Stimulated activated CD4-positive, alpha-beta T cell treated with anti-CD3 and anti-CD28 coated beads, Interleukin-15, amount 100 ng/mL, for 48 hours (primary cell): ENCODE data around the gene IKZF2.

Experiments
- DNase-seq, 2 donors: peaks; one replicate each; pipeline ENCODE4 v3.0.0-alpha.2; 2020; ENCODE audit warnings: low read depth in 2 of 2

The IKZF2 gene

DNA sequence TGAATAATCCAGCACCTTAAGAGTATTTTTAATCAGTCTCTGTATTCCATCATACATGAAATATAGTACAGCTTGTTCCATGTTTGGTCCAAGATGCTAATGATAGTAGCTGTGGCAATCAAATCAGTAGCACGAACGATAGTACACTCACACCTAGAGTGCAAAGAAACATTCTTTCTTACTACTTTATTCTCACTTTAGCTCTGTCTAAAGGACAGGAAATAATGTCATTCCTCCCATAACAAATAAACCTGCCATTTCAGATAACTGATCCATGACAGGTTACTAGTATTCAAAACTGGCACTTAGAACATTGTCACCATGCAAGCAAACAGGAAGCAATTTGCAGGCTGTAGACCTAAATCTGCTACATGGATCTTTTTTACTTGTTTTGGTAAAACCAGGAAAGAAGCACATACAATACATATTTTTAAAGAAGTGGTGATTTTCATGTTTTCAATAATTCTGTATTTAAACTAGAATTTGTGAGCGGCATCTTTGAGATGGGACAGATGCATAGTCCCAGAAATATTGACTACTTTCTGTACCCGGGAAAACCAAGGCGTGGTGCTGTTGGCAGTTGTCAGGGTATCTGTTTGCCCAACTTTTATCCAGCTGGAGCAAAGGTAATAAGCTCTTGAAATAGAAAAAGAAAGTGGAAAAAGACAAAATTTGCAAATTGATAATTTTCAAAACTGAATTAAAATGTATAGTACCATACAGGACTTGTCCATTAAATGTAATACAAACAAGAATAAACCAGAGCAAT lies 49.5 kb downstream of the IKZF2 start:
- no peak for DNase-seq

DNA sequence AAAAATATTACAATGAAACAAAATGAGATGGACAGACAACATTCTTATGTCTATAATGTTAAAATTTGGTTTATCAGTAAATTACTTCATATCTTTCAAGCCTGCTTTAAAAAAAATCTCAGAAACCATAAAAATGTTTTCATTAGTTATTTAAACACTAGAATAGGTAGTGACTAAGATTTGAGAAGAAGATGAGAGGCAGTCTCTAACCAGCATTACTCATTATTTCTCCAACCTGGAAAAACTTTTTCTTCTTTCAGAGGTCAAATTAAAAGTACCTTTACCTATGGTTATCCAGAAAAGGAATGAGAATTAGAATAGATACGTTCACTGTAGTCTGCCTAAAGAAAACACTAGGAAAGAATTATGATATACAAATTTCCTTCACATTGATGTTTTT lies 50.3 kb downstream of the IKZF2 start:
- DNase-seq, result no peak

DNA sequence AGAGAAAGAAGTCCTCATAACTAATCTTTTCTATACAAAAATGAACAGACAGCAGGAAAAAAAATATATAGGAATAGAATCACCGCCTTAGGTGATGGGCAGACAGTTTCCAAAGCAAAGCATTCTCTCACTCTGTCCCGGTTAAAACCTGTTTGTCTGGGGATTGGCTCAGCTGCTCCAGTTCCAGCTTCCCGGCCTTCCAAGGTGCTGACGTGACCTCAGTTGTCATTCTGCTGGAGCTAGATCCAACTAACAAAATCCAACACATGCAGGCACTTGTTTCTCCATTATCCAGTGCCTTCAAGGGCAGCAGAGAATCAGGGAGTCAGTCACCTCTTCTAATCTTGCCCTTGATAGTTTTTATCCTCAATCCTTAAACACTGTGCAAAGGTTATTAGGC lies 52.8 kb downstream of the IKZF2 start:
- DNase-seq, result no peak

DNA sequence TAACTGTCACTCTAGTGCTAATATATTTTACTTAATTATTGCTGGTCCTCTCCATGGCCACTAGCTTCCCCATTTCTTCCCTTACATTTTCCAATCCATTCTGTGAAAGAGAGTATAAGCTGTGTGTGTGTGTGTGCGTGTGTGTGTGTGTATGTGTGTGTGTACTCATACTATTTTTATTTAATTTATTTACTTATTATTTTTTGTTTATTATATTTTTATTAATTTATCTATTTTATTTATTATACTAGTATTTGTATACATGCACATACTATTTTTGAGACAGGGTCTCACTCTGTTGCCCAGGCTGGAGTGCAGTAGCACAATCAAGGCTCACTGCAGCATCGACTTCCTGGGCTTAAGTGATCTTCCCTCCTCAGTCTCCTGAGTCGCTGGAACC lies 59.6 kb downstream of the IKZF2 start:
- no peak for DNase-seq

DNA sequence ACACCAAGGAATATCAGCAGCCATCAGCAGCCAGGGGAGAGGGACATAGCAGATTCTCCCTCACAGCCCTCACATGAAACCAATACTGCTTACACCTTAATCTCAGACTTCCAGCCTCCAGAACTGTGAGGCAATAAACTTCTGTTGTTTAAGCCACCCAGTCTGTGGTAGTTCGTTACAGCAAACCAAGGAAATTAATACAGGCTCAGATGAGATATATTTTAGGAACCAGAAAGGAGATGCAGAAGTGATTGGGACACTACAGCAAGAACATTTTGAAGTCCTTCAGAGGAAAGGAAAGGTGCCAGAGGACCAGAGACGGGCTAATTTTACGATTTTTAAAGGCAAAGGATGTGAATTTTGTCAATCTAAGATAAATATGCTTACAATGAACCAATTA lies 60.6 kb downstream of the IKZF2 start:
- DNase-seq, result no peak

DNA sequence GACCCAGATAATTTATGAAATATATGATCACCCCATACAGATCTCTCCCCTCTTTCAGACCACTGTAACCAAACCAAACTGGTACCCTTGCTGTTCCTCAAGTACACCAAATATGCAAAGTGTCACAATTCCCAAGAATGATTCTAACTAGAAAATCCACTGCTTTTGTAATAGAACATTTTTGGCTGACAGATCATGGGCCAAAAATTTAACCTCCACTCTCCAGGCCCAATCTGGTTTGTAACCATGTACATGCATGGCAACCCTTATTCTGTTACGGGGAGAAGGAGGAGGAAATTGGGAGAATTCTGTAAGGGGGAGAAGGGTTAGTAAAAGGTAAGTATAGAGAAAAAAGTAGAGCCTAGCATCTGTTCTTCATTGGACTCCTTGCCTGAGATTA lies 62.0 kb downstream of the IKZF2 start:
- DNase-seq, result no peak

DNA sequence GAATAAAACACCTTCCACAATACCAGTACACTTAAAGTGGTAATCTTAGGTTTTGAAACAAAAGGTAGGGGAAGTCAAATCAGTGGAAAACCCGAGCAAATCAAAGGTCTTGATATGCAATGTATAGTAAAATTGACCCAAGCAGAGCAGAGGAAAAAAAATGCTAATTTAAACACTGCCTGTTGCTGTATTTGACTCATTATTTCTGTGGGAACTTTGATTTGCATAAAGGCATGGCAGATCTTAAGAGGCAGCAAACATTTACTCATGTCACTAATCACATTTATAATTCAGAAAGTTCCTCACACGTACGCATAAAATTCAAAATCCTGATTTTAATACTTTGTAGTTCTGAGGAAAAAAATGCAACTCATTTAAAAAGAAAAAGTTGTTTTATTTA lies 64.4 kb downstream of the IKZF2 start:
- no peak for DNase-seq

DNA sequence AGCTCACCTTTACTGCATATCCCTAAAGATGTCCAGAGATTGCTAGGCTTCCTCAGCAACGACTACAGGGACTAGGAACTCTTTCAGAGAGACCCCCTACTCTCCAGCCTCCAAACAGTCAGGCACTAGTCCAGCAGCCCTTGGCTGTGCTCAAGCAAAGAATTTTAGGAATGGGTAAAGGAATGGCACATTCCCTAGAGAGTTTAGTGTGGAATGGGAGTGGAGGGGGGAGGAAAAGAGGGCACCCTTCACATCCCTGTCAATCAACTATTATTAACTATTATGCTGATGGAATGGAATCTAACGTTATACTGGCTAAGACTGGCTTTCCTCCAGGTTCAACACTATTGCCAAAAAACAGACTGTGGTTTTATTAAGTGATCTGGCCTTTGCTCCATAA lies 64.8 kb downstream of the IKZF2 start:
- DNase-seq, result no peak

DNA sequence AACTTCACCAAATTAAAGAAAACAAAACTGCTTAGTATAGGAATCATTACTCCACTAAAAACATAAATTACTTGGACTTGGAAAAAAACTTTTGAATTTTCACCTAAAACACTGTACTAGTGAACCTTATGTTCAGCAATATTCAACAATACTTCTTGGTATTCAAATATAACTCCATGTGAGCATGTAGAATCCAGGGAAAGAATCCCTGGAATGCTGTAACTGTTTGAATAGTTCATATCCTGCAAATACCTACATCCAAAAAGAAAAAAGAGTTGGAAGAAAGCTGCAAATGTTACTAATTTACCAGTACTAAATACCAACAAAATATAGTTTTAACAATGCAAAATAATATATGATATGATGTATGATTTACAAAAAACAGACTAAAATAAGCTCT lies 65.4 kb downstream of the IKZF2 start:
- DNase-seq, result no peak

DNA sequence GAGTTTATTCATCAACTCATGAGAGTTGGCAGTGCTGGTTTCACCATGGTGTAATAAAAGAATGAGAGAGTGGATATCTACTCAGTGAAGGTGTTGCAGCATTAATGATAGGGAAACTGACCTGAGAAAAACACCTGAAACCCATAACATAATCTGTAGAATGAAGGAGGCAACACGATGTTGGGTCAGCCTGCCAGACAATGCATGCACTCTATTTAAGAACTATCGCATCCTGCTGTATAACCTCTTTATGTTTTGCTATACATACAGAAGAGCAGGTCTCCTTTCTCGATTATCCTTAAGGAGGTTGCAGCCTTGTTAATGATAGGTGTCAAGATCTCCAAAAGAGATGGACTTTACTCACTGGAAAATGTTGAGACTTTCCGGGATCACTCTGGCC lies 65.9 kb downstream of the IKZF2 start:
- DNase-seq, result no peak

DNA sequence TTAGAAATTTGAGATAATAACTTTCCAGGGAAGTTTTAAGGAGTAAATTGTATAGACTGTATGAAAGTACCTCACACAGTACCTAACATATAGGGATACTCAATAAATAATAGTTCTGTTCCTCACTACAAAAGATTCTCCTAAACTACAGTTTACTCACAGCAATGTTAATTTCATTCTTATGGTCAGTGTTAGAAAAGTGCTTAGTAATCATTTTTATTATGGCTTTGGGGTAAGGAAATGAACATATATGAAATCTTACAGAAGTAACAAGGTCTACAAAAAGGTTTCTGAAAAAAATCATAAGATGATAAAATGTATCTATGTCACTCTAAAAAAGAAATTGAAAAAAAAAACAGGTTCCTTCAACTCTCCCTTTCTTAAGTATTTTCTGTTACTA lies 67.2 kb downstream of the IKZF2 start:
- DNase-seq, result no peak

DNA sequence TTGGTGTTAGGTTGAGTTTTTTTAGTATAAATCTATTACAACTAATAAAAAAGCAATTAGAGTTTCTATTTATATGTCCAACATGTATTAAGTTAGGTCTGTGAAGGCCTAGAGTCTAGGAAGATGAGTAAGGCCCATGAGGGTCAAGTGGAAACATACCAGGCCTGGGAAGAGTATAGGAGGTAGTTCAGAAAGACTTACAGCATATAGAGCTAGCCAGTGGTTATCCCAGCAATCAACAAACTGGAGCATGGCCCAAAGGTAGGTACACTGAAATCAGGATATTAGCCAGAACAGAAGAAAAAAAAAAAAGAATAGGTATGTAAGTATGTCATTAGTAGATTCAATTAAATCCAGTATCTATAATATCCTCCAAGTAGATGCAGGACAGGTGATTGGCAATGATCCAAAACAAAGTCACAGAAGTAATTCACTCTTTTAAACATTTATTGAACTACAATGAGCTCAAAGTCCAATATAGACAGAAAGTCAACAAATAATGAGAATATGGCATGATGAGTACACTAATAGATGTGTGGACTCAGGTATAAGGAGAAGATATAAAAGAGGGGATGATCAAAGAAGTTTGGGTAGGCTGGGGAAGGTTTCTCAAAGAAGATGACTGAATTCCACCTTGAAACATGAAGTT lies 70.3 kb downstream of the IKZF2 start:
- DNase-seq, result no peak

DNA sequence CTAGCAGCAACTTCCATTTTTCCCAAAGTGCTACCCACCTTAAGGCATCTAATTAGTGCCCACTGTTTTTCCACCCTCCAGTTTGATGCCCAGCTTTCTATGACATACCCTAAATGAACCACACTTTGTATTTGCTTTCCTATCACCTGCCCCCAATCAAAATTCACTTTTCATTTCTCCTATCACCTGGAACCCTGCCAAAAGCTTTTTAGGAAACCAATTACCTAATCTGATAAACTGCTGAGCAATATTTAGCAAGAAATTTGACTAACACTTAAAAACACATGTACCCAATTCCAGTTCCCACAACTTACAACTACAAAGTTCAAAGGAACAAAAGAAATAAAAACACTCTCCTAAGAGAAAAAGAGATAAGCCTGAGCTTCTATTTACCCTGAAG lies 71.7 kb downstream of the IKZF2 start:
- DNase-seq, result no peak

DNA sequence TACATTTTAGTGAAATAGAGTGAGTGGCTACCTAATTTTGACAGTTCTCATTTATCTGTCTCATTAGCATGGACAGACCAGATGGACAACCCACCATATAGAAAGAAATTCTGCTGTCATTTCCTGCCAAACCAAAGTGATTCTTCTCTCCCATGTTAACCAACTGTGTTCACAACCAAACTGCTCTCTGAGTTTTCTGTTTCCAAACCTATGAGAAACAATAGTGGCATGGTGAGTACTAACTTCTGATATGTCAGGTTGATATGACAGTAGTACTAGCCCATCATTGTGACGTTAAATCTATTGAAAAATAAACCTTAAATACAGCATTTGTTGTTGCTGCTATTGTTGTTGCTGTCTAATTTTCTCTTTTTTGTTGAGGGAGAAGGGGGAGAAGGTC lies 72.7 kb downstream of the IKZF2 start:
- no peak for DNase-seq

DNA sequence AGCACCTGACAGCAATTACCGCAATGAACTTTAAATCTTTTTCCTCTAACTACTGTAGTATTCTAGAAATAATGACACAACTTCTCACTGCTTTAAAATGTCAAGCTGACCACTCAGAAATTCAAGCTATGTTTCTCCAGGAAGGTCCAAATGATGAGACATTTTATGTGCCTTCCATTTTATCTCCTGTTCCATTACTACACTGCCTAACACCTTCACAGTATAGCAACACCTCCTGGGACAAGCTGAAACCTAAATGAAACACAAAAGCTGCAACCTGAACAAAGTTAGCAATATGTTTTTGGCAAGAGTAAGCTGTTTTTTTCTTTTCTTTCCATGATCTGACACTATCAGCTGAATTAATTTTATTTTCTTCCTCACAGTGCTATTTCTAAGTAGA lies 81.9 kb downstream of the IKZF2 start:
- no peak for DNase-seq

DNA sequence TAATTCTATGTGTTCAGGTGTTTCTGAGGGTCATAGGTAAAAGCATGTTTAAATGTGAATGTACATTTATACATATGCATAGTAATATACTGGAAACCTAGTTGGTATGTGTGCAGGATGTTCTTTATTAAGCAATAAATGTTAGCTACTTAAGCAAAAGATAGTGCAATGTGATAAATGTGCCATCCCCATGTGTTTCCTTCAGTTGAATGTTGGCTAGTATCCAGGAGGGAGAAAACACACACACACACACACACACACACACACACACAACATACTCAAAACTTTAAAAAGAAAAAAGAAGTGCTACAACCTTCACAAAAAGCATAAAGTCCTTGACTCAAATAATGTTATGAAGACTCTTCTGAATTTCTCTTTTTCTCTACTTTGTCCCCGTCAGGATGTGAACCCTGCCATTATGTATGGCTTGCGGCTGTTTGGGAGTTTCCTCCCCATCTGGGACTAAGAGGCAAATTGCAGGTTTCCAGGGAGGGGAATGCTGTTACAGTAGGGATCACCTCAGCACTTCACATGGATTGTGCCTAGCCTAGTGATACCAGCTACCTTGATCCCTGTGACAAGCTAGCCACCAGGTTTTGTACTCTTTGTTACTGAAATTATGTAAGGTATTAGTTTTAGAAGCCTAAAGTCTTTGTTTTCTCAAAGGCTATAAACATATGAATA lies 82.6 kb downstream of the IKZF2 start:
- no peak for DNase-seq

DNA sequence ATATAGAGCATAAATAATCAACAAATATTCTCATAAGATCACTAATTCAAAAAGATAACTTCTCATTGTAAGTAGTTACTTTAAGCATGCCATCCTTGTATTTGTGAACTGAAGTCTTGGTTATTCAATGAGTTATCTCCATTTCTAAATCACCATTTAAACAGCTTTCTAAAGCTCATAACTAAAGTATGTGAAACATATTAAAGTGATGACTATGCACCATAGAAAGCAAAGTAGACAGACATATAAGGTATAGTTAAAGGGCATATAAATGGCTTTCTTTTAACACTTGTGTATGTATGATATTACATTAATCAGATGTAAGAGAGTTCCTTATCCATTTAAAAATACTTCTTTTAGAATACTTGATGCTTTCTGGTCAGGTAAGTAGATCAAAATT lies 83.5 kb downstream of the IKZF2 start:
- DNase-seq, result no peak

DNA sequence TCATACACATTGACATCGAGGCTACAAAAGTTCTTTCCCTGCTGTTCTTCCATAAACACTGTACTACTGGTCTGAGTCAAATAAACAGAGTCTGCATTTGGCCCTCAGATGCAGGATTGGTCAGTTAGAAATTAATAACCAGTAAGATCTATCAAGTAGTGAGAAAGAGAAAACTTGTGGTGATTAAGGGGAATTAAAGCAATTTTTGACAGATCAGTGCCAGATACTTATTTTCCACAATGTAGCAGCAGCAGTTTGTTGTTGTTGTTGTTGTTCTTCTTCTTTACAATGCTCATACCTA lies 85.0 kb downstream of the IKZF2 start:
- no peak for DNase-seq

DNA sequence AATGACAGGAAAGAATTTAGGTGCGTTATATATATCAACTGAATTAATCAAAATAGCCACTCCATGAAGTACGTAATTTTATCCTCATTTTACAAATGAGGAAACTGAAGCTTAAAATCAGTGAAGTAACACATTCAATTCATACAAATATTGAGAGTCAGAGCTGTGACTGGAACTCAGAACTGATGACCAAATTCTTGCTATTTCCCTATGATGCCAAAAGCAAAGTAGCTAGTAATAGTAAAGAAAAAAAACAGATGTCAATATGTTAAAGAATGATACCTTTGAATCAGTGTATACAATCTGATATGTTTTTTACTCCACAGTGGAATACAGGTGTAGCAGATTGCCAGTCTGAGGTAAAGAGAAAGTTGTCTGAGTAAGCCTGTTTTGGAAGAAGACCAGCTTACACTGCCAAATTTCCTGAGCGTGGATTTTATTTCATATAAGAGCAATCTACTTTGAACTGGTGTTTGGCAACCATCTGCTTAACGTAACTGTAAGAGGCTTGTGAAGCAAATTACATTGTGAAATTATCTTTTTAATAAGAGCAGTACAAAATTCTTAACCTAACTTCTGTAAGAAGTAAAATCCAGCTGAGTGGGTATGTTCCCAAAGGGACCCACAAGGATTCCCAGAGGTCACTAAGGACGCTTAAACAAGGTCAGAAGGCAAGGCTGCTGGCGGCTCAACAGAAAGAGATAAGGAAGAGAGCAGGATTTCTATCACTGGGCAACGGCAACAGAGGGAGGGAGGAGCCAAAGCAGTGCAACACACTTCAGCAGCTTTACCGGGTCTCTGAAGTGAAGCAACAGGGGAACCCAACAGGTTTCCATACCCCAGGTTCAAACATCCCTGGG lies 85.6 kb downstream of the IKZF2 start:
- DNase-seq, result no peak

DNA sequence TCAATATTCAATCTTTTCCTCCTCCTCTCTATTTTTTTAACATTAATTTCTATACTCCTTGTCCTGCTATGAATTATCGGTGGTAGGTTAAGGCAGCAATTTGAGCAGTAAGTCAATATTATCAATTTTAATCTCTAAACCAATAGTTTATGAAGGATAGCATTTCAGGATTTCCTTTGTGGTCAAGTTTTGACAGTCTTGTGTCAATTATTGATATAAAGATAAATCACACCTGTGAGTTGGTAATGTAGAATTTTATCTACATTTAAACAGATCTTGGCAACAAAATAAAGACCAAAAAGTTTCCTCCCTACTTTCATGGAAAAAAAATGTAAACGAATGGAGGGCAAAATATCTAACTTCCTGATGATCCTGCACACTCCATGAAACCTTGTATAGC lies 87.3 kb downstream of the IKZF2 start:
- no peak for DNase-seq

DNA sequence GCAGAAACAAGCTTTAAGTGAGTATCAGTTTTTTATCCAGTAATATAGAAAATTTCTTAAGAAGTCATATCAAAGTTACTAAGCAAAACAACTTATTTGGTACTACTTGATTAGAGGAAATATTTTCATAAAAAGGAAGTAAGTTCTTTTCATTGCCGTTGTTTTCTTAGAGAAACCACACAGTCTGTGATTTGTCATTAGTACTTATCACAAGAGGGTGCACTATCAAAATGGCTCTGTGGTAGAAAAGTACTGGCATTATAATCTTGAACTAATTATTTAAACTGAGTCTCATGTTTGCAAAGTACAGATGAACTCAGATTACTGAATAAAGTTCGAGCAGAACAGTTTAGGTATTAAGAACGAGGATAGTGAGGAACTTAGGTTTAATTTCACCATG lies 93.4 kb downstream of the IKZF2 start:
- no peak for DNase-seq

DNA sequence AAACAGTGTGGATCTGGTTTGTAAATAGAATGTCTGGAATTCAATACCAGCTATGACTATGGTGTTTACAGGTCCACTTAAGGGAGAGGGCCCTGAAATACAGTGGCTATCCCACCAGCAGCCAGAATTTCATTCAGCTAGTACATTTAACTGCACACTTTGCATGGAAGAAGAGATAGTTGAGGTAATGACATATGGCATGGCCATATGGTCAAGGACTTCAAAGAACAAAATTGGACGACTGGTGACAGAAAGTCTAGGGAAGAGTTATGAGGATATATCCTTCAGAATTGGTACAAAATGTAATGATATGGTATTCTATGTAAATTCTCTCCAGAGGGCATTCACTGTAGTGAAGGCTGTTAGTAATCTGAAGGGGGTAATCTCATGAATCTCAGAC lies 105.0 kb downstream of the IKZF2 start:
- no peak for DNase-seq

DNA sequence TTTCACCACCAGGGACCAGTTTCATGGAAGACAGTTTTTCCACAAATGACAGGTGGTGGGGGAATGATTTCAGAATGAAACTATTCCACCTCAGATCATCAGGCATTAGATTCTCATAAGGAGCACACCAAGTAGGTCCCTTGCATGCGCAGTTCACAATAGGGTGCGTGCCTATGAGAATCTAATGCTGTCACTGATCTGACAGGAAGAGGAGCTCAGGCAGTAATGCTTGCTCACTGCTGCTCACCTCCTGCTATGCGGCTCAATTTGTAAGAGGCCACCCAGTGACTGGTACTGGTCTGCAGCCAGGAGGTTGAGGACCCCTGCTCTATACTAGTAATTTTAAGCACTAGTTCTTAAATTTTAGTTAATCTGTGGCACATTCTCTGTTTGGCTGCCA lies 107.8 kb downstream of the IKZF2 start:
- DNase-seq, result no peak
